Stimulated activated naive CD4-positive, alpha-beta T cell (primary cell): ENCODE measurements around the gene ZFYVE28.
A peak's percentile ranks its signal among the peaks of the same experiment; 100 is the strongest.

Experiments
- DNase-seq, 6 experiments: peaks; one replicate each; lab custom pipeline; 2025; lab: John Stamatoyannopoulos, UW

Gene ZFYVE28

GRCh38 chr4:2304321-2304876 is 114.0 kb downstream of the ZFYVE28 start:
- no peak for DNase-seq

- no peak for DNase-seq
Observed at GRCh38 chr4:2303686-2304320, 114.6 kb downstream of the ZFYVE28 start.

- no peak for DNase-seq
Observed at GRCh38 chr4:2303121-2303685, 115.2 kb downstream of the ZFYVE28 start.

- no peak for DNase-seq
Observed at GRCh38 chr4:2302387-2303119, 115.9 kb downstream of the ZFYVE28 start.

- no peak for DNase-seq
Observed at GRCh38 chr4:2301806-2302205, 116.6 kb downstream of the ZFYVE28 start.

- DNase-seq: no peak
Observed at GRCh38 chr4:2301225-2301642, 117.2 kb downstream of the ZFYVE28 start.

- no peak for DNase-seq
Observed at GRCh38 chr4:2300431-2301224, 117.8 kb downstream of the ZFYVE28 start.

- no peak for DNase-seq
Observed at GRCh38 chr4:2299794-2300193, 118.7 kb downstream of the ZFYVE28 start.

GRCh38 chr4:2298532-2298991 is 119.9 kb downstream of the ZFYVE28 start:
- no peak for DNase-seq

GRCh38 chr4:2297606-2298531 is 120.6 kb downstream of the ZFYVE28 start:
- peak in 2 of 6 experiments; percentile 8 to 41 for DNase-seq

- peak in 2 of 6 experiments; percentile 15 to 51 for DNase-seq
Observed at GRCh38 chr4:2296631-2297601, 121.5 kb downstream of the ZFYVE28 start.

- no peak for DNase-seq
Observed at GRCh38 chr4:2295900-2296442, 122.5 kb downstream of the ZFYVE28 start.

- peak in 1 of 6 experiments; percentile 20 for DNase-seq
Observed at GRCh38 chr4:2295500-2295899, 122.9 kb downstream of the ZFYVE28 start.

GRCh38 chr4:2292646-2293108 is 125.8 kb downstream of the ZFYVE28 start:
- no peak for DNase-seq

- no peak for DNase-seq
Observed at GRCh38 chr4:2291705-2292645, 126.5 kb downstream of the ZFYVE28 start.

GRCh38 chr4:2290974-2291704 is 127.3 kb downstream of the ZFYVE28 start:
- peak; percentile 35 to 86 (median 72) for DNase-seq

GRCh38 chr4:2290488-2290887 is 128.0 kb downstream of the ZFYVE28 start:
- no peak for DNase-seq
